ENCODE data around the gene CEBPE. TPM values are rescaled to one million over a fixed set of nuclear protein-coding genes. Genes with fewer than 3 reads are reported as not detected.

The CEBPE gene
- total and polyA plus RNA-seq, 2 donors (not counting 3 experiments of a cell fraction or from before 2014, with no cell fraction given) = not detected

DNA sequence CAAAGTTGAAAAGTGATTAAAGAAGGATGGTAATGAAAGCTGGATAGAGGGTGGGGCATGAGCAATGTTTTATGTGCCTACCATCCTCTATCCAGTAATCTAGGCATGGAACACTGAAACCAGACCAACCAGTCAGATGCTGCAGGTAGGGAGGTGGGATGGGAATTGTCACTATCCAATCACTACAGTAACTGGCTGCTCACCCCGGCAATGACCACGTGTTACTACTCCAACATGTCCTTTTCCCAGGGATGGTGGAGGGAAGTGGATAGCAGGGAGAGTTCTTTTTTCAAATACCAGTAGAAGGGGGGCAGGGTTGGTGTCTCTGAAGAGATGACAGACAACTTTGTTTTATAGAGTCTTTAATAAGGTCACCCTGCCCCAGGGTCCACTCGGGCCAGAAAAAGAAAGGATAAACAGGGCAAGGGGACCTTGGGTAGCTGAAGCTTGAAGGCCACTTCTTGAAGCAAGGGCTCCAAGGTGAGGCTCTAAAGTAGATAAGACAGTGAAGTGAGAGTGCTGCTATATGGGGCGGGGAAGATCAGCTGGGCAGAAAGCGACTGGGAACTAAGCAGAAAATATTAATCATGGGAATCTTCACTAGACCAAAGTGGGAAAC is 47.0 kb downstream of the CEBPE start:
- H3K27me3 ChIP-seq (ENCODE audit: control insufficient read depth in 2 of 2, insufficient read depth in 2 of 2, low read length in 2 of 2) = no peaks in the 10 kb centered on the region
- CTCF ChIA-PET = interaction anchor here (0.6 to 3.2 kb wide), 18 partner anchors 9 to 172 kb away, joined by 3 to 21 read pairs (median 6); partner anchors contain the start of genes ACIN1, C14orf119 and CDH24
- dilution Hi-C loops (cut with MboI; ENCODE audit: extremely low pct_ligation_motif_present, low sequenced_read_pairs) = no loop called here
- intact Hi-C loops (cut with micrococcal nuclease) = no loop called here
- H3K9ac ChIP-seq (replicated peaks; ENCODE audit: extremely low read depth, insufficient read depth, low read length) = peak overlapping the region; percentile 92
- DNase-seq (ENCODE audit: low read depth, low spot score) = no peak
- no peak overlapping the region for H3K4me3 ChIP-seq (replicated peaks in 1 of 3; ENCODE audit: insufficient read depth in 1 of 3, low read depth in 1 of 3, low read length in 3 of 3)
- no peaks in the 10 kb centered on the region for H3K9me3 ChIP-seq (replicated peaks; ENCODE audit: control insufficient read depth, insufficient read depth, low read length)
- no peaks in the 10 kb centered on the region for H3K9me1 ChIP-seq (replicated peaks; ENCODE audit: control insufficient read depth, extremely low read depth, insufficient read depth, low read length)
- no peak overlapping the region for H3K27ac ChIP-seq (ENCODE audit: insufficient read depth, low read depth, low read length)
- H4K20me1 ChIP-seq (replicated peaks; ENCODE audit: control insufficient read depth, extremely low read depth, insufficient read depth, low read length) = peaks cover 4% of the 10 kb centered on the region
- H2AFZ ChIP-seq (ENCODE audit: low read depth, low read length) = no peak overlapping the region
- H3K4me2 ChIP-seq (ENCODE audit: insufficient read depth, low read length) = no peak overlapping the region
- TF ChIP-seq POLR2A (IDR thresholded peaks at IDR 0.05; ENCODE audit: low read depth, low read length) = no peak
- no peak for TF ChIP-seq MYC (IDR thresholded peaks at IDR 0.05; ENCODE audit: low read depth, low read length)
- TF ChIP-seq GATA2 (IDR thresholded peaks at IDR 0.05; ENCODE audit: insufficient read depth, insufficient read length, low read depth, low read length) = no peak
- TF ChIP-seq FOS (IDR thresholded peaks at IDR 0.05; ENCODE audit: borderline replicate concordance, insufficient read depth, low read length) = no peak
- TF ChIP-seq, protein P1, sequence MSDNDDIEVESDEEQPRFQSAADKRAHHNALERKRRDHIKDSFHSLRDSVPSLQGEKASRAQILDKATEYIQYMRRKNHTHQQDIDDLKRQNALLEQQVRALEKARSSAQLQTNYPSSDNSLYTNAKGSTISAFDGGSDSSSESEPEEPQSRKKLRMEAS (IDR thresholded peaks at IDR 0.05; ENCODE audit: insufficient read depth, insufficient read length) = peak; percentile 25
- BruUV-seq (replicated peaks) = no TSS peak
- peaks cover 31 to 32% of the 10 kb centered on the region in 2 experiments for H3K36me3 ChIP-seq (ENCODE audit: control insufficient read depth in 2 of 2, extremely low read depth in 1 of 2, insufficient read depth in 2 of 2, low read length in 2 of 2)
- H3K4me1 ChIP-seq (ENCODE audit: control insufficient read depth, extremely low read depth, insufficient read depth, low read length) = peaks cover 26% of the 10 kb centered on the region
- peaks cover 46% of the 10 kb centered on the region for H3K79me2 ChIP-seq (ENCODE audit: control insufficient read depth, insufficient read depth, low read length)
- POLR2A ChIA-PET = interaction anchor here (0.5 to 1.5 kb wide), 8 partner anchors 8 to 116 kb away, joined by 3 to 12 read pairs (median 3); partner anchors contain the start of genes ACIN1 and C14orf119
- no peak for FAIRE-seq

DNA sequence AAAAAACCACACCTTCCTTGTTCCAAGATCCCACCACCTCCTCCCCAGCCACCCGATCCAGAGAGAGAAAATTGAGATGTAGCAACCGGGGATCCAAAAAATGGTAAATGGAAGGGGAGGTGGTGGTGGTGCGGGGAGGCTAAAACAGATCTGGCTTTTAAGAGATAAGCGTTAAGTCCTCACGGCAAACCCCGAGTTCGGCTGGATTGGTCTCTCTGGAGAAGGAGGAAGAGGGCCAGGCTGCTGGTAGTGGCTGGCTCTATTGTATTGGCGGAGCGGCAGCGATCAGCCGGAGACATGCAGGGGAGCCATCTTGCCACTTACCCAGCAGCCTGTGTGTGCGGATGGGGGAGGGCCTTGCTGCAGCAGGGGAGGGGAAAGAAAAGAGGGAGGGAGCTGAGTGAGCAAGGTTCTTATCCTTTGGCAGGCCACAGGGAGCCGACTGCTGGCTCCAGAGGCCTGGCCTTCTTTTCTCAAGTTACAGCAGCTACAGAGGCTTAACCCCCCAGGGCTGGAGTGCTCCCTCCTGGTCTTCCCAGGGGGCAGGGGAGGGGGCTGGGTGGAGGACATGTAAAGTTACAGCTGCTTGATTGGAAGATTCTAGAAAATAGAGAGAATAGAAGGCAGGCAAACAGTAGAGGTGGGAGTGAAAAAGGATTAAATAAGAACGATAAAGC is 47.7 kb downstream of the CEBPE start:
- CTCF ChIA-PET = interaction anchor here (0.6 to 3.2 kb wide), 20 partner anchors 9 to 171 kb away, joined by 3 to 21 read pairs (median 5); partner anchors contain the start of genes ACIN1, C14orf119 and CDH24

More for the DNA sequence above, 47.7 kb downstream of the CEBPE start:
- FAIRE-seq = peak; percentile 99
- peaks cover 49% of the 10 kb centered on the region for H3K79me2 ChIP-seq (ENCODE audit: control insufficient read depth, insufficient read depth, low read length)
- POLR2A ChIA-PET = interaction anchor here (0.5 to 1.5 kb wide), 8 partner anchors 9 to 115 kb away, joined by 3 to 12 read pairs (median 3); partner anchors contain the start of genes ACIN1 and C14orf119
- H3K36me3 ChIP-seq (ENCODE audit: control insufficient read depth in 2 of 2, extremely low read depth in 1 of 2, insufficient read depth in 2 of 2, low read length in 2 of 2) = peaks cover 28 to 31% of the 10 kb centered on the region in 2 experiments
- peaks cover 4% of the 10 kb centered on the region for H4K20me1 ChIP-seq (replicated peaks; ENCODE audit: control insufficient read depth, extremely low read depth, insufficient read depth, low read length)
- dilution Hi-C loops (cut with MboI; ENCODE audit: extremely low pct_ligation_motif_present, low sequenced_read_pairs) = no loop called here
- H3K4me1 ChIP-seq (ENCODE audit: control insufficient read depth, extremely low read depth, insufficient read depth, low read length) = peaks cover 26% of the 10 kb centered on the region
- peak overlapping the region; percentile 49 to 94 (median 88) for H3K4me3 ChIP-seq (replicated peaks in 1 of 3; ENCODE audit: insufficient read depth in 1 of 3, low read depth in 1 of 3, low read length in 3 of 3)
- TF ChIP-seq POLR2AphosphoS5 (IDR thresholded peaks at IDR 0.05; ENCODE audit: insufficient read depth, low read depth, low read length) = peak; percentile 86
- TF ChIP-seq MYC (IDR thresholded peaks at IDR 0.05; ENCODE audit: low read depth, low read length) = no peak
- TF ChIP-seq POLR2A (IDR thresholded peaks at IDR 0.05; ENCODE audit: low read depth, low read length) = peak; percentile 96
- TF ChIP-seq FOS (IDR thresholded peaks at IDR 0.05; ENCODE audit: borderline replicate concordance, insufficient read depth, low read length) = no peak
- TF ChIP-seq EZH2 (IDR thresholded peaks at IDR 0.05; ENCODE audit: borderline replicate concordance, low read depth, low read length, severe bottlenecking) = no peak
- TF ChIP-seq, protein P2, sequence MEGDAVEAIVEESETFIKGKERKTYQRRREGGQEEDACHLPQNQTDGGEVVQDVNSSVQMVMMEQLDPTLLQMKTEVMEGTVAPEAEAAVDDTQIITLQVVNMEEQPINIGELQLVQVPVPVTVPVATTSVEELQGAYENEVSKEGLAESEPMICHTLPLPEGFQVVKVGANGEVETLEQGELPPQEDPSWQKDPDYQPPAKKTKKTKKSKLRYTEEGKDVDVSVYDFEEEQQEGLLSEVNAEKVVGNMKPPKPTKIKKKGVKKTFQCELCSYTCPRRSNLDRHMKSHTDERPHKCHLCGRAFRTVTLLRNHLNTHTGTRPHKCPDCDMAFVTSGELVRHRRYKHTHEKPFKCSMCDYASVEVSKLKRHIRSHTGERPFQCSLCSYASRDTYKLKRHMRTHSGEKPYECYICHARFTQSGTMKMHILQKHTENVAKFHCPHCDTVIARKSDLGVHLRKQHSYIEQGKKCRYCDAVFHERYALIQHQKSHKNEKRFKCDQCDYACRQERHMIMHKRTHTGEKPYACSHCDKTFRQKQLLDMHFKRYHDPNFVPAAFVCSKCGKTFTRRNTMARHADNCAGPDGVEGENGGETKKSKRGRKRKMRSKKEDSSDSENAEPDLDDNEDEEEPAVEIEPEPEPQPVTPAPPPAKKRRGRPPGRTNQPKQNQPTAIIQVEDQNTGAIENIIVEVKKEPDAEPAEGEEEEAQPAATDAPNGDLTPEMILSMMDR (IDR thresholded peaks at IDR 0.05; ENCODE audit: extremely low read depth in 1 of 2, insufficient read depth in 1 of 2, low read depth in 1 of 2, low read length in 2 of 2) = no peak
- TF ChIP-seq, protein P1 (IDR thresholded peaks at IDR 0.05; ENCODE audit: insufficient read depth, insufficient read length) = no peak
- H2AFZ ChIP-seq (ENCODE audit: low read depth, low read length) = no peak overlapping the region
- intact Hi-C loops (cut with micrococcal nuclease) = no loop called here
- H3K9me1 ChIP-seq (replicated peaks; ENCODE audit: control insufficient read depth, extremely low read depth, insufficient read depth, low read length) = no peaks in the 10 kb centered on the region
- no TSS peak for BruUV-seq (replicated peaks)
- H3K9ac ChIP-seq (replicated peaks; ENCODE audit: extremely low read depth, insufficient read depth, low read length) = peak overlapping the region; percentile 92
- peak; percentile 93 for DNase-seq (ENCODE audit: low read depth, low spot score)
- H3K9me3 ChIP-seq (replicated peaks; ENCODE audit: control insufficient read depth, insufficient read depth, low read length) = no peaks in the 10 kb centered on the region
- H3K27ac ChIP-seq (ENCODE audit: insufficient read depth, low read depth, low read length) = peak overlapping the region; percentile 79
- peak overlapping the region; percentile 95 for H3K4me2 ChIP-seq (ENCODE audit: insufficient read depth, low read length)
- H3K27me3 ChIP-seq (ENCODE audit: control insufficient read depth in 2 of 2, insufficient read depth in 2 of 2, low read length in 2 of 2) = no peaks in the 10 kb centered on the region

Data from endothelial cell of umbilical vein (primary cell).